IMR-90 (cell line): ENCODE results near the gene MSANTD1. TPM values are rescaled to one million over a fixed set of nuclear protein-coding genes. Genes with fewer than 3 reads are reported as not detected.

Source experiments
- CEBPB ChIP-seq: IDR thresholded peaks from 2 replicates; pipeline ENCODE4 v1.6.1; 2012; ENCODE audit warnings: low read depth, low read length, improper control_type of control experiment
- CTCF ChIP-seq: conservative IDR thresholded peaks from 2 replicates; pipeline ENCODE4 v1.5.1; 2012; ENCODE audit warnings: mild to moderate bottlenecking, low read depth, low read length, improper control_type of control experiment
- MAFK ChIP-seq: IDR thresholded peaks from 2 replicates; pipeline ENCODE4 v1.6.1; 2012; ENCODE audit warnings: low read depth, low read length, improper control_type of control experiment
- polyA plus RNA-seq, 3 experiments: library from polyadenylated mRNA; depleted of rRNA; stranded (reverse); fragments of >200 nt; gene quantifications; 2 replicates each; pipeline ENCODE4 v1.2.3, GENCODE V29; 2012; ENCODE audit warnings: low replicate concordance in 1 of 3
- total RNA-seq: library from RNA; depleted of rRNA; stranded (reverse); fragments of >200 nt; gene quantifications from 2 replicates; pipeline ENCODE4 v1.2.3, GENCODE V29; 2012

The MSANTD1 gene
- total and polyA plus RNA-seq, 2 of the 4 experiments (the other 2 are of a cell fraction) = under 0.01 to 0.07 TPM

GRCh38 chr4:3199653-3200422 lies 49.1 kb upstream of the MSANTD1 start (continued):
- TF ChIP-seq CEBPB = no peak
- no peak for TF ChIP-seq MAFK
- TF ChIP-seq CTCF = no peak
